IMR-90 (cell line): ENCODE data around the gene RAET1G.

Experiments used
- BHLHE40 ChIP-seq: fragments of 150-350 bp; IDR thresholded peaks from 2 replicates; pipeline ENCODE4 v1.6.1; 2016; ENCODE audit warnings: mild to moderate bottlenecking, low read depth, low read length
- CEBPB ChIP-seq: IDR thresholded peaks from 2 replicates; pipeline ENCODE4 v1.6.1; 2012; ENCODE audit warnings: low read depth, low read length, improper control_type of control experiment
- CTCF ChIP-seq: conservative IDR thresholded peaks from 2 replicates; pipeline ENCODE4 v1.5.1; 2012; ENCODE audit warnings: mild to moderate bottlenecking, low read depth, low read length, improper control_type of control experiment
- ELK1 ChIP-seq: fragments of 150-350 bp; IDR thresholded peaks from 2 replicates; pipeline ENCODE4 v1.6.1; 2016; ENCODE audit warnings: low read depth, mild to moderate bottlenecking, low read length, moderate library complexity, borderline replicate concordance
- FOS ChIP-seq: fragments of 150-350 bp; IDR thresholded peaks from 2 replicates; pipeline ENCODE4 v1.6.1; 2016; ENCODE audit warnings: low read depth, low read length
- MAFK ChIP-seq: IDR thresholded peaks from 2 replicates; pipeline ENCODE4 v1.6.1; 2012; ENCODE audit warnings: low read depth, low read length, improper control_type of control experiment
- MAZ ChIP-seq: IDR thresholded peaks from 2 replicates; pipeline ENCODE4 v1.6.1; 2012; ENCODE audit warnings: low read depth, mild to moderate bottlenecking, low read length, improper control_type of control experiment, moderate library complexity, borderline replicate concordance
- MXI1 ChIP-seq: IDR thresholded peaks from 2 replicates; pipeline ENCODE4 v1.6.1; 2012; ENCODE audit warnings: low read depth, mild to moderate bottlenecking, low read length, moderate library complexity, borderline replicate concordance
- POLR2A ChIP-seq: IDR thresholded peaks from 2 replicates; pipeline ENCODE4 v1.6.1; 2012; ENCODE audit warnings: mild to moderate bottlenecking, low read depth, low read length
- RAD21 ChIP-seq: IDR thresholded peaks from 2 replicates; pipeline ENCODE4 v1.6.1; 2012; ENCODE audit warnings: low read length, improper control_type of control experiment
- RCOR1 ChIP-seq: IDR thresholded peaks from 2 replicates; pipeline ENCODE4 v1.6.1; 2012; ENCODE audit warnings: mild to moderate bottlenecking, low read length, improper control_type of control experiment; ENCODE audit not compliant: insufficient replicate concordance
- RFX5 ChIP-seq: IDR thresholded peaks from 2 replicates; pipeline ENCODE4 v1.8.0; 2012; ENCODE audit warnings: low read depth, mild to moderate bottlenecking, low read length, moderate library complexity
- SMC3 ChIP-seq: fragments of 150-350 bp; IDR thresholded peaks from 2 replicates; pipeline ENCODE4 v1.6.1; 2016; ENCODE audit warnings: low read depth, mild to moderate bottlenecking, antibody characterized with exemption, low read length, moderate library complexity
- USF2 ChIP-seq: fragments of 150-350 bp; IDR thresholded peaks from 2 replicates; pipeline ENCODE4 v1.6.1; 2017; ENCODE audit warnings: mild to moderate bottlenecking, antibody characterized with exemption, low read length, low read depth

GRCh38 chr6:149905911-149906371 is 17.0 kb downstream of the RAET1G start:
- TF ChIP-seq CTCF (no peak), BHLHE40 (no peak), MAFK (no peak), POLR2A (no peak), RAD21 (no peak), RFX5 (no peak), RCOR1 (no peak), ELK1 (no peak), FOS (no peak), MXI1 (no peak), MAZ (no peak), SMC3 (no peak), USF2 (no peak), CEBPB (no peak)
